RKO (cell line): ENCODE data around the gene FKBP1B.
"Not testable (repeated sequence)": the region's sequence is repeated elsewhere in the genome, so short reads cannot be mapped to it uniquely, and the experiment has no call there.

Experiments
- DNase-seq: peaks from one replicate; pipeline ENCODE4 v3.0.0-alpha.2; 2016; ENCODE audit warnings: low spot score

FKBP1B gene

GRCh38 chr2:24072259-24072658 is 22.7 kb downstream of the FKBP1B start:
- no peak for DNase-seq

DNA sequence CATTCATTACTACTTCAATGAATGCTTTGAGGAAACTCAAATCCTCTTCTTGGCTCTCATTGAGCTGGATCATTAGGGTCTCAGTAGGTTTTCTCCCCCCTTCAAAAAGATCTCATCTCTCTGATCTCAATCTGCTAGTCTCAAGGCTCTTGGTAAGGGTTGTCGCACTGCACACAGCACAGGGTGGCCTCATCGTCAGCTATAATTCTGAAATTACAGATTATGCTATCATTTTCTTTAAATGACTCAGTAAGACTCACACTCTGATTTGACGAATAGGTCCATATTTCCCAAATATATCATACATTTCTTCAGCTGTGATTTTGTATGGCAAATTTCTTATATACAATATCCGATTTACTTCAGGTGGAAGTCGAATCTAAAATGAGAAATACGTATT is 24.3 kb downstream of the FKBP1B start:
- no peak for DNase-seq

DNA sequence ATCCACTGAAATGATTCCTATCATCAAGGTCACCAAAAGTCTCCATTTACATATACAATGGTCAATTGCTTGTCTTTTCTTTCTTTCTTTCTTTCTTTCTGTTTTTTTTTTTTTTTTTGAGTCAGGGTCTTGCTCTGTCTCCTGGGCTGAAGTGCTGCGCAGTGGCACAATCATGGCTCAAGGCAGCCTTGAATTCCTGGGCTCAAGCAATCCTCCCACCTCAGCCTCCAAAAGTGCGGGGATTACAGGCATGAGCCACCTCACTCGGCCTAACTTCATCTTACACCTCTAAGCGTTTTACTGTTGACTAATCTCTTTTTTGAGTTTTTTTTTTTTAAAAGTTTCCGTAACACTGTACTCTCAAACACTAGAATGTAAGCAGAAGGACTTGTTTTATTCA is 25.7 kb downstream of the FKBP1B start:
- peak; percentile 26 for DNase-seq

DNA sequence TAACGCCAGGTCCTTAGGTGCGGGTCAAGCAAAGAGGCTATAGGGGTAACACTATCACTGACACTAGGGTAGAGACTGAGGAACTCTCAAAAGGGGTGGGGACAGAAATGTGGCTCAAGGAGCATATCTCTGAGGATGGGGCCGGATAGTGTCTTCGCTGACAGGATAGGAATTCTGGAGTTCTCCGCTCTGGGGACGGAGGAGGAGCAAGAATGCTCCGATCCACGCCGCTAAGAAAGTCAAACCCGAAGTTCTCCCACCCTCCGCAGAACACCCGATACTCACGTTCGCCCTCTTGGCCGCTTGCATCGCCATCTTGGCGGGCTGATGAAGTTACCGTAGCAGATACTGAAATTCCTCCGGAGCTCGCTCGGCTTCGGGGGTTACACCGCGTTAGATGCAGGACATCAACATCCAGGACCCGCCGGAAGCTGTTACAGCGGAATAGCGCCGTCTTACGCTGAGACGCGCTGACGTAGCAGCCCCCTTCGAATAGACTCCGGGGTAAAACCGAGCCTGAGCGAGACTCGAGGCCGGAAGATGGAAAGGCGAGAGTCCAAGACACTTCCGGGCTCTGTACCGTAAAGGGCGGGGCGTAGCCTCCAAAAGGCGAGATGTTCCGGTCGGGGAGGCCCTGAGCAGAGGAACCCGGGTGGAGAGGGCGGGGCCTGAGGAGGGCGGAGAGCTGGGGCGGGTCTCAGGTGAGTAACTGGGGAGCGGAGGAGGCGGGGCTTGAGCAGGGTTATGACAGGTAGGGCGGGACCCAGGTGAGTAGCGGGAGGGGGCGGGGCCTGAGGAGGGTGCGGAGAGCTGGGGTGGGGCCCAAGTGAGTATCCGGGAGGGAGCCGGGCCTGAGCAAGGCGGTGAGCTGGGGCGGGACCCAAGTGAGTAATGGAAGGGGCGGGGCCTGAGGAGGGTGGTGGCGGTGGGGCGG is 26.6 kb downstream of the FKBP1B start, which contains the start of gene SF3B6:
Gene SF3B6 (minus strand): TSS at position 412 of the 934 bp plus-strand sequence. CDS start 97 bp downstream, at position 315.
- DNase-seq: peak; percentile 99

DNA sequence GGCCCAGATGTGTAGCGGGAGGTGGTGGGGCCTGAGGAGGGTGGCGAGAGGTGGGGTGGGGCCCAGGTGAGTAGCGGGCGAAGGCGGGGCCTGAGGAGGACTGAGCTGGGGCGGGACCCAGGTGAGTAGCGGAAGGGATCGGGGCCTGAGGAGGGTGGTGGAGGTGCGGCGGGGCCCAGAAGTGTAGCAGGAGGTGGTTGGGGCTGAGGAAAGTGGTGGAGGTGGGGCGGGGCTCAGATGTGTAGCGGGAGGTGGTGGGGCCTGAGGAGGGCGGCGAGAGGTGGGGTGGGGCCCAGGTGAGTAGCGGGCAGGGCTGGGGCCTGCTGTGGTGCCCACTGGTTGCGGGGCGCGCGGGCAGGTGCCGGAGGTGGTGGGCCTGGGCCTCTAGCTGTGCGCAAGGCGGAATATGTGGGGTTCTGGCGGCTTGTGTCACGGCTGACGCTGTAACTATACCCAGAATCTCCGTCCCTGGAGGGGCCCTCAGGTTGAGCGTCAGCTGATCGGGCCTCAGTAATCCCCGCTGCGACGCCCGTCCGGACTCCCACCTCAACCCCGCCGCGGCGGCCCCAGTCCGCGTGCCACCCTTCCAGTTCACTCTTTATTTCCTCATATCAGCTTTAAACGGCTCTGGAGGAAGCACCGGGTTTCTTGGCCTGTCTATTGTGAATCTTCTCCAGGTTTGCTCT is 27.5 kb downstream of the FKBP1B start:
- DNase-seq: peak; percentile 29

GRCh38 chr2:24077535-24077877 is 28.0 kb downstream of the FKBP1B start:
- no peak for DNase-seq

- DNase-seq: no peak
Measured at GRCh38 chr2:24077879-24078278, 28.3 kb downstream of the FKBP1B start.

GRCh38 chr2:24080701-24081100 is 31.2 kb downstream of the FKBP1B start:
- DNase-seq: no peak

DNA sequence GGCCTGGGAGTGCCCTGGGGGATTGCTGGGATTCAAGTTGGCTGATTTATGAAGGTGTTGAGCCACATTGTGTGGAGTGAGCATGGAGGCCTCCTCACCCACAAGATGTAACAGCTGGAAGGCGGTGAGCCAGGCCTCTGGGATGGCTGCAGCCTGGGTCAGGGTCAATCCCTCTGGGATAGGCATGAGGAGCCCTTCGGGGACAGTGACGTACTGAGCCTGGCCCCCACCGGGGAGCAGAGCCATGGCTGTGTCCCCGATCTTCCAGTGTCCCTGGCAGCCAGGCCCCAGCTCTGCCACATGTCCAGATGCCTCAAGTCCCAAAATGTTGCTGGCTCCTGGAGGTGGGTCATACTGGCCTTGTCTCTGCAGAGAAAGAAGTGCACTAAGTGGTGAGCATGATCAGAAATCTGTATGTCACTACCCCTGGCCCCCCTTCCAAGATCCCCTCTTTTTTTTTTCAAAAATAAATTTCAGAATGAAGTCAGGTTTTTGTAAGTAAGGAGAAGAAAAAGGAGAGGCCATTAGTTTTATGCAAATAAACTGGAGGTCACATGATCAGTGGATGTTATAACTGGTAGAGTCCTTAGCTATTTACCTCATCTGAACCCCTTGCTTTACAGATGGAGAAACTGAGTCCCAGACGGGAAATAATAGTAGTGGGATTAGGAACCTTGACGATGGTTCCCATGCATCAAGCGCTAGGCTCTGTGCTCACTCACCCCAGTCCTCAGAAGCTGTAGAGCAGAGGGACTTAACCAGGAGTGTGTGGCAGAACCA is 33.4 kb downstream of the FKBP1B start:
- DNase-seq: no peak

- peak; percentile 90 for DNase-seq
Measured at GRCh38 chr2:24083567-24084385, 34.2 kb downstream of the FKBP1B start.

GRCh38 chr2:24084386-24085199 is 35.1 kb downstream of the FKBP1B start, which contains the start of gene TP53I3:
Gene TP53I3 (minus strand): TSS chr2:24084834. CDS start chr2:24084326, 508 bp downstream.
- peak; percentile 91 for DNase-seq

DNA sequence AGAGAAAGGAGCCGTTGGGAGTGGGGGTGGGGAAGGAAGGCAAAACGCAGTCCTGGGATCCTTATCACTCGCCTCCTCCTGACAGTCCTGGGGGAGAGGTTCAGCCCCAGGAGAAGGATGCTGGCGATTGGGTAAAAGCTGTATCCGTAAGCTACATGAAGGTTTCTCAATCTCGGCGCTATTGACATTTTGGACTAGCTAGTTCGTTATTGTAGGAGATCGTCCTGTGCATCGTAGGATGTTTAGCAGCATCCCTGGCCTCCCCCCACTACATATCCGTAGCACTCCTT is 35.6 kb downstream of the FKBP1B start:
- no peak for DNase-seq

DNA sequence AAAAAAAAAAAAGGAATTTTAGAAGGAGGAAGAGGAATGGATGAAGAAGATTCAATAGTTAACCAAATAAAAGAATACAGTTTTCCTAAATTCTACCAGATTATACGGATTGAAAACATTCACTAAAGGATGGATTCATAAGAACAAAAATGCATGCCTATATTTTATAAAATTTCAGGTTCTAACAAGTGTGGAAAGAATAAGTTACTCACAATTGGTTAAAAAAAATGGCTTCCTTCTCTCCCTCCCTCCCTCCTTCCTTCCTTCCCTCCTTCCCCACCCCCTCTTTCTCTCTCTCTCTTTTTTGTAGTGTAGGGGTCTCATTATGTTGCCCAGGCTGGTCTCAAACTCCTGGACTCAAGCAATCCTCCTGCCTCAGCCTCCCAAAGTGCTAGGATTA is 36.7 kb downstream of the FKBP1B start:
- no peak for DNase-seq

DNA sequence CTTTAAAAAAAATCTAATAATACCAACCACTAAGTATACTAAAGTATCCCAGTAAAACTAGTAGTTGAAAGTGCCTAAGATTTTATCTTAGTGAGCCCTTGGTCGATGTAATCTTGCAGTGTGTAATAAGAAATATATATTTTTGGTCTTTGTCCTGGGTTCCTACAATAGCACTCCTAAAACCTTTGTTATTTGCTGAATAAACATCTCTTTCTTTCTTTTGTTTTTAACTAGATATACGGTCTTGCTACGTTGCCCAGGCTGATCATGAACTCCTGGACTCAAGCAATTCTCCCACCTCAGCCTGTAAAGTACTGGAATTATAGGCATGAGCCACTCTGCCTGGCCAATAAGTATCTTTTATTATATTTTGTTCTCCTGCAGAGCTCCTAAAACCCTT is 37.5 kb downstream of the FKBP1B start:
- no peak for DNase-seq

DNA sequence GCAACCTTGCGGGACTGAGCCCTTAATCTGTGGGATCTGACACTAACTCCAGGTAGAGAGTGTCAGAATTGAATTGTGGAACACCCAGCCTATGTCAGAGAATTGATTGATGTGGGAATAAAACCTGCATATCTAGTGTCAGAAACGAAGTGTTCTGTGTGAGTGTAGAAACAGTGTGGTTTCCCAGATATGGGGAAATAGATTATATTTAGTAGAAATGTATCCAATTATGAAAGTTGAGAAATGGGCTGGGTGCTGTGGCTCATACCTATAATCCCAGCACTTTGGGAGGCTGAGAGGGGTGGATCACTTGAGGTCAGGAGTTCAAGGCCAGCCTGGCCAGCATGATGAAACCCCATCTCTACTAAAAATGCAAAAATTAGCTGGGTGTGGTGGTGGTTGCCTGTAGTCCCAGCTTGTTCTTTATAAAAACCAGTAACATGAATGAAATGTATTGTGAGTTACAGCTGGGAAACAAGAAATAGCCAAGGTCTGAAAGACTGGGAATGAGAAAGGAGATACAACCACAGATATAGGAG is 39.3 kb downstream of the FKBP1B start:
- no peak for DNase-seq

DNA sequence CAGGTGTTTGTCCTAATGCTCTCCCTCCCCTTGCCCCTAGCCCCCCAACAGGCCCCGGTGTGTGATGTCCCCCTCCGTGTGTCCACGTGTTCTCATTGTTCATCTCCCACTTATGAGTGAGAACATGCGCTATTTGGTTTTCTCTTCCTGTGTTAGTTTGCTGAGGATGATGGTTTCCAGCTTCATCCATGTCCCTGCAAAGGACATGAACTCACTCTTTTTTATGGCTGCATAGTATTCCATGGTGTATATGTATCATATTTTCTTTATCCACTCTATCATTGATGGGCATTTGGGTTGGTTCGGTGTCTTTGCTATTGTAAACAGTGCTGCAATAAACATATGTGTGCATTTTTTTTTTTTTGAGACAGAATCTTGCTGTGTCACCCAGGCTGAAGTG is 43.7 kb downstream of the FKBP1B start:
- not testable (repeated sequence) for DNase-seq

- not testable (repeated sequence) for DNase-seq
Measured at GRCh38 chr2:24095171-24095677, 45.7 kb downstream of the FKBP1B start.

DNA sequence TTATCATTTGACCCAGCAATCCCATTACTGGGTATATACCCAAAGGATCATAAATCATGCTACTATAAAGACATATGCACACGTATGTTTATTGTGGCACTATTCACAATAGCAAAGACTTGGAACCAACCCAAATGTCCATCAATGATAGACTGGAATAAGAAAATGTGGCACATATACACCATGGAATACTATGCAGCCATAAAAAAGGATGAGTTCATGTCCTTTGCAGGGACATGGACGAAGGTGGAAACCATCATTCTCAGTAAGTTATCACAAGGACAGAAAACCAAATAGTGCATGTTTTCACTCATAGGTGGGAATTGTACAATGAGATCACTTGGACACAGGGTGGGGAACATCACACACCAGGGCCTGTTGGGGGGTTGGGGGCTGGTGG is 51.2 kb downstream of the FKBP1B start:
- not testable (repeated sequence) for DNase-seq

DNA sequence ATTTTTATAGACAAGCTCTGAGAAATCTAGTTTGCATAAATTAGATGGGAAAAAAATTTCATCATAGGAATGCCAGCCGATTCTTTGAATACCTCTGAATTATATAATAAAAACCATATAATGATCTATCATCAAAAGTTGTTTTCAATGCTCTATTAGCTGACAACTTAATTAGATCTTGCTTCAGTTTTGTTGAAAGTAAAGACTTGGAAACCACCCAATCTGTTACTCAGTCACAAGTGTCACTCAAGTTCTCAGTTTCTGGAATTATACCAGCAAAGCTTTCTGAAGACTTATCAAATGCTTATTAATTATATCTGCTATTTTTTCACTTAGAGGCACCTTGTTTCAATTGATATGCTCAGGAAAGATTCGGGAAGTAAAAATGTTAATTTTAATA is 52.5 kb downstream of the FKBP1B start:
- no peak for DNase-seq

DNA sequence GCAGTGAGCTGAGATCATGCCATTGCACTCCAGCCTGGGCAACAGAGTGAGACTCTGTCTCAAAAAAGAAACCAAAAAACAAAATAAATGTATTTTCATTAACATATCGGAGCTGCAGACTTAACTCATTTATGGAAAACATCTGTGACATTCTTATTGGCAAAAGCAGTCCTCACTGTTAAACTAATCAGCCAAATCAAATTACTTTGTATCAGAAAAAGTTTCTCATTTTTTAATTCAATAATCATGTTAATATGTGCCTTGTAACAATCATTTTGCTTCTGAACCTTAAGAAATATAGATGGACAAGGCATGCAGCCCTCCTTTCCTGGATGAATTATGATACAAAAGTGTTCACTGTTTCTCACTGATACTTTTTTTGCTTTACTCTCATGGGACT is 53.1 kb downstream of the FKBP1B start:
- no peak for DNase-seq
